ENCODE data around the gene ANKEF1.

The ANKEF1 gene

GRCh38 chr20:10079964-10080363, 45.2 kb downstream of the ANKEF1 start:
- TF ChIP-seq Cebpa-rat (IDR thresholded peaks at IDR 0.05) = no peak
- Histone ChIP-seq H3K27me3 (no peaks in the 10 kb centered on the region), H4K20me1 (no peaks in the 10 kb centered on the region), H3K27ac (no peak overlapping the region), H3K4me1 (peaks cover 15% of the 10 kb centered on the region), H3K4me2 (no peak overlapping the region), H3K4me3 (no peak overlapping the region), H3K9ac (no peak overlapping the region), H3K9me3 (0 out of 2 replicates have a peak, but pooled peaks cover 4% of the 10 kb centered on the region), H3K36me3 (no peaks in the 10 kb centered on the region)

- TF ChIP-seq Cebpa-rat (IDR thresholded peaks at IDR 0.05) = no peak
- Histone ChIP-seq H4K20me1 (no peaks in the 10 kb centered on the region), H3K9me3 (0 out of 2 replicates have a peak, but pooled peaks cover 4% of the 10 kb centered on the region), H3K9ac (no peak overlapping the region), H3K4me1 (peaks cover 15% of the 10 kb centered on the region), H3K27me3 (no peaks in the 10 kb centered on the region), H3K4me2 (no peak overlapping the region), H3K4me3 (no peak overlapping the region), H3K36me3 (no peaks in the 10 kb centered on the region), H3K27ac (no peak overlapping the region)
Observed at GRCh38 chr20:10080574-10080973, 45.8 kb downstream of the ANKEF1 start.

GRCh38 chr20:10089871-10090587, 55.2 kb downstream of the ANKEF1 start:
- no peaks in the 10 kb centered on the region for H3K27me3 ChIP-seq
- TF ChIP-seq Cebpa-rat (IDR thresholded peaks at IDR 0.05) = no peak
- H3K4me3 ChIP-seq = no peak overlapping the region
- no peak overlapping the region for H3K9ac ChIP-seq
- H3K4me1 ChIP-seq = peaks cover 7% of the 10 kb centered on the region
- H4K20me1 ChIP-seq = no peaks in the 10 kb centered on the region
- no peak overlapping the region for H3K27ac ChIP-seq
- no peaks in the 10 kb centered on the region for H3K9me3 ChIP-seq
- no peak overlapping the region for H3K4me2 ChIP-seq
- no peaks in the 10 kb centered on the region for H3K36me3 ChIP-seq

- Histone ChIP-seq H3K9ac (no peak overlapping the region), H3K4me3 (no peak overlapping the region), H3K9me3 (no peaks in the 10 kb centered on the region), H3K27ac (no peak overlapping the region), H3K4me1 (peaks cover under 1% of the 10 kb centered on the region; the same call in 1 of the 2 replicates), H3K27me3 (no peaks in the 10 kb centered on the region), H3K36me3 (no peaks in the 10 kb centered on the region), H3K4me2 (no peak overlapping the region), H4K20me1 (no peaks in the 10 kb centered on the region)
- TF ChIP-seq Cebpa-rat (IDR thresholded peaks at IDR 0.05) = no peak
Observed at GRCh38 chr20:10090588-10091166, 55.9 kb downstream of the ANKEF1 start.

- Histone ChIP-seq H3K4me1 (no peaks in the 10 kb centered on the region), H3K27me3 (no peaks in the 10 kb centered on the region), H3K27ac (no peak overlapping the region), H3K4me3 (no peak overlapping the region), H3K4me2 (no peak overlapping the region), H3K9me3 (no peaks in the 10 kb centered on the region), H3K9ac (no peak overlapping the region), H3K36me3 (no peaks in the 10 kb centered on the region), H4K20me1 (no peaks in the 10 kb centered on the region)
- TF ChIP-seq Cebpa-rat (IDR thresholded peaks at IDR 0.05) = no peak
Observed at GRCh38 chr20:10093087-10093591, 58.4 kb downstream of the ANKEF1 start.

GRCh38 chr20:10094566-10095173, 59.9 kb downstream of the ANKEF1 start:
- H3K9me3 ChIP-seq = peaks cover 6% of the 10 kb centered on the region
- no peaks in the 10 kb centered on the region for H4K20me1 ChIP-seq
- no peaks in the 10 kb centered on the region for H3K4me1 ChIP-seq
- no peak overlapping the region for H3K4me2 ChIP-seq
- H3K36me3 ChIP-seq = no peaks in the 10 kb centered on the region
- H3K27me3 ChIP-seq = no peaks in the 10 kb centered on the region
- no peak for TF ChIP-seq Cebpa-rat (IDR thresholded peaks at IDR 0.05)
- no peak overlapping the region for H3K27ac ChIP-seq
- H3K9ac ChIP-seq = no peak overlapping the region
- no peak overlapping the region for H3K4me3 ChIP-seq

- H4K20me1 ChIP-seq = no peaks in the 10 kb centered on the region
- H3K4me3 ChIP-seq = no peak overlapping the region
- H3K9me3 ChIP-seq = peaks cover 6% of the 10 kb centered on the region
- H3K4me2 ChIP-seq = no peak overlapping the region
- H3K27ac ChIP-seq = no peak overlapping the region
- H3K27me3 ChIP-seq = no peaks in the 10 kb centered on the region
- no peaks in the 10 kb centered on the region for H3K36me3 ChIP-seq
- TF ChIP-seq Cebpa-rat (IDR thresholded peaks at IDR 0.05) = no peak
- no peak overlapping the region for H3K9ac ChIP-seq
- H3K4me1 ChIP-seq = no peaks in the 10 kb centered on the region
Observed at GRCh38 chr20:10096790-10097189, 62.0 kb downstream of the ANKEF1 start.

GRCh38 chr20:10105046-10105445, 70.3 kb downstream of the ANKEF1 start:
- Histone ChIP-seq H4K20me1 (no peaks in the 10 kb centered on the region), H3K9me3 (no peaks in the 10 kb centered on the region), H3K36me3 (no peaks in the 10 kb centered on the region), H3K4me1 (peaks cover 14% of the 10 kb centered on the region), H3K4me2 (no peak overlapping the region), H3K9ac (no peak overlapping the region), H3K27ac (no peak overlapping the region), H3K4me3 (no peak overlapping the region), H3K27me3 (no peaks in the 10 kb centered on the region)
- TF ChIP-seq Cebpa-rat (IDR thresholded peaks at IDR 0.05) = no peak

All from BLaER1 (cell line).